ENCODE data around the gene CYP27B1.

GRCh38 chr12:57732270-57732669 lies 34.6 kb downstream of the CYP27B1 start:
- no peak for TF ChIP-seq POLR2A (IDR thresholded peaks at IDR 0.05)
- TF ChIP-seq CTCF (IDR thresholded peaks at IDR 0.05) = no peak
- no peak for TF ChIP-seq POLR2AphosphoS5 (IDR thresholded peaks at IDR 0.05)

All from upper lobe of left lung (tissue), 4 donors.